Activated gamma-delta T cell treated with Interleukin-2 at 50 U/mL for 16 hours (primary cell): Measurements from ENCODE around the gene GIN1.
A peak's percentile ranks its signal among the peaks of the same experiment; 100 is the strongest.
"Not testable (repeated sequence)": the region's sequence is repeated elsewhere in the genome, so short reads cannot be mapped to it uniquely, and the experiment has no call there.

Source experiments
- DNase-seq: peaks from one replicate; pipeline ENCODE4 v3.0.0-alpha.2; 2020

Gene GIN1, protein sequence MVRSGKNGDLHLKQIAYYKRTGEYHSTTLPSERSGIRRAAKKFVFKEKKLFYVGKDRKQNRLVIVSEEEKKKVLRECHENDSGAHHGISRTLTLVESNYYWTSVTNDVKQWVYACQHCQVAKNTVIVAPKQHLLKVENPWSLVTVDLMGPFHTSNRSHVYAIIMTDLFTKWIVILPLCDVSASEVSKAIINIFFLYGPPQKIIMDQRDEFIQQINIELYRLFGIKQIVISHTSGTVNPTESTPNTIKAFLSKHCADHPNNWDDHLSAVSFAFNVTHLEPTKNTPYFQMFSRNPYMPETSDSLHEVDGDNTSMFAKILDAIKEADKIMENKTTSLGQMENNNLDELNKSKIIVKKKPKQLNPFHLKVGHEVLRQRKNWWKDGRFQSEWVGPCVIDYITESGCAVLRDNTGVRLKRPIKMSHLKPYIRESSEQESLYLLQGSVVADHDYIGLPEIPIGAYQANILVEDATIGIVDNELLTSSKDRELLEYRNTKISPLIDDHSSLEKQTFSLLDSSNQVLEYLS

GRCh38 chr5:103119765-103120606 lies at the start of gene GIN1, which contains the start of gene PPIP5K2:
Gene GIN1 (minus strand): TSS chr5:103120138. CDS start chr5:103108707, 11,431 bp downstream.
Gene PPIP5K2 (plus strand): TSS chr5:103120301. CDS start chr5:103129590, 9,289 bp downstream.
- peak; percentile 96 for DNase-seq

GRCh38 chr5:103166706-103167105 lies 46.8 kb upstream of the GIN1 start:
- DNase-seq: no peak

- no peak for DNase-seq
These were observed 31.2 kb upstream of the GIN1 start for GRCh38 chr5:103151156-103151555.

GRCh38 chr5:103148213-103148612 lies 28.3 kb upstream of the GIN1 start:
- no peak for DNase-seq

GRCh38 chr5:103145196-103145595 lies 25.3 kb upstream of the GIN1 start:
- DNase-seq: no peak

GRCh38 chr5:103142132-103142531 lies 22.2 kb upstream of the GIN1 start:
- not testable (repeated sequence) for DNase-seq

- peak; percentile 81 for DNase-seq
These were observed 19.4 kb upstream of the GIN1 start for GRCh38 chr5:103139264-103139865.

- DNase-seq: no peak
These were observed 18.3 kb upstream of the GIN1 start for GRCh38 chr5:103138202-103138690.

DNA sequence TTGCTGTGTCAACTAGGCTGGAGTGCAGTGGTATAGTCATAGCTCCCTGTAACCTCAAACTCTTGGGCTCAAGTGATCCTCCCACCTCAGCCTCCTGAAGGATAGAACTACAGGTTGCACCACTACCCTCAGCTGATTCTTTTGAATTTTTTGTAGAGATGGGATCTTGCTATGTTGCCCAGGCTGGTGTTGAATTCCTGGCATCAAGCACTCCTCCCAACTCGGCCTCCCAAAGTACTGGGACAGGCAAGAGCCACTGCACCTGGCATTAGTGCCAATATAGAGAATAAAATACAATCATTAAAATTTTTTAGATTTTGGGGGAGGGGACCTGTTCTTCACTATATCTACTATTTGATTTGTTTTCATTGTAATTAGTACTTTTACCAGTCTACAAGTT lies 15.5 kb upstream of the GIN1 start:
- no peak for DNase-seq

GRCh38 chr5:103133231-103133630 lies 13.3 kb upstream of the GIN1 start:
- no peak for DNase-seq

DNA sequence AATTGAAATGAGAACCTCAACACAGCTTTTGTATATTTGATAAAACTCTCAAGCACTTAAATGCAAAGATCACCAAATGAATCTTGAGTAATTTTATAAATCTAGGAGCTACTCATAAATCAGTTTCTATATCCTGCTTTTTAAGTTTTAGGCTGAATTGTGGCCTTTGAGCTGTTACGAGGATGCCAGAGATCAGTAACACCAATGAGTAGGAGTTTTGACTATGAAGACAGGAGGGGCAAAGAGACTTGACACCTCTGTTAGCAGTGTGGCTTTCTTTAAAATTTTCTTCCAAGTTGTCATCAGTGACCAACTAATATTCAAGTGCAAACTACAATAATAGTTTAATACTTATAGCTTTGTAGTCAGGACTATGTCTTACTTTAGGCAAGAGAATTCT lies 12.7 kb upstream of the GIN1 start:
- no peak for DNase-seq

DNA sequence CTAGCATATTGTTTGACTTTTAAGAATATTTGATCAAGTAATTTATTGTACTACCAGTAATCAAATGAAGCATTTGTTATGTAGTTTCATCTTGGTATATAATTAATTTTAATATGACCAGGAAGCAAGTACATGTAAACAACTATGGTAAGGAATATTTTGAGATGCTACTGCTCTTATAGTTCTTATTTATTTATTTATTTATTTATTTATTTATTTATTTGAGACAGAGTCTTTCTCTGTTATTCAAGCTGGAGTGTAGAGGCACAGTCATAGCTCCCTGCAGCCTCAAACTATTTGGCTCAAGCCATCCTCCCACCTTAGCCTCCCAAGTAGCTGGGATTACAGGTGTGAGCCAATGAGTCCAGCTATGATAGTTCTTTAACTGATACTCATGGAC lies 8.3 kb upstream of the GIN1 start:
- DNase-seq: no peak

- no peak for DNase-seq
These were observed 7.4 kb upstream of the GIN1 start for GRCh38 chr5:103127292-103127817.

GRCh38 chr5:103126557-103126956 lies 6.6 kb upstream of the GIN1 start:
- no peak for DNase-seq

- DNase-seq: no peak
These were observed 2.3 kb upstream of the GIN1 start for GRCh38 chr5:103122242-103122641.

DNA sequence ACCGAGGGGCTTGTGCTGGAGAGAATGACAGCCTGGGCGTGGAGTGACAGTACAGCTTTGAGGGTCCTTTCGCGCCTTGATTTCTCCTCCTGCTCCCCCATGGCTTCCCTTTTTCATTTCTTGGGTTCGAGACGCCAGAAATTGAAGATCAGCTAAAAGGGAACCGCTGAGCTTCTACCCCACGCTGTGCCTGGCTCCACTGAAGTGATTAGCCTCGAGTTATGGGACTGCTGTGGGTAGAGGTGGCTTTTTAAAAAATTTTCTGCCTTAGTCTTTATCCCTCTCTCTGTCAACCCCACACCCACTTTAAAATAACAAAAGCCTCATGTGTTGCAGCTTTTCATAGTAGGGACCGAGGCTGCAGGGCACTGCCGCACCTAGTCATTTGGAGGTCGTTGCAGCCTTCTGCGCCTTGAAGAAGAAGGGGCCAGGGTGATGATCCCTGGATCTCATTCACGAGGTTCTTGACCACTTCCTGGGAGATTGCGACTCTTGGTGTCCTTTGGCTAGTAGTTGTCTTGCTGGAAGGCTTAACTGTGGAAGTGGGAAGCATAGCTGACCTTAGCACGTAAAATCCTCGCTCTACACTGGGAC lies 766 bp upstream of the GIN1 start:
- peak; percentile 3 for DNase-seq

GRCh38 chr5:103119070-103119764 lies 721 bp downstream of the GIN1 start:
- no peak for DNase-seq

DNA sequence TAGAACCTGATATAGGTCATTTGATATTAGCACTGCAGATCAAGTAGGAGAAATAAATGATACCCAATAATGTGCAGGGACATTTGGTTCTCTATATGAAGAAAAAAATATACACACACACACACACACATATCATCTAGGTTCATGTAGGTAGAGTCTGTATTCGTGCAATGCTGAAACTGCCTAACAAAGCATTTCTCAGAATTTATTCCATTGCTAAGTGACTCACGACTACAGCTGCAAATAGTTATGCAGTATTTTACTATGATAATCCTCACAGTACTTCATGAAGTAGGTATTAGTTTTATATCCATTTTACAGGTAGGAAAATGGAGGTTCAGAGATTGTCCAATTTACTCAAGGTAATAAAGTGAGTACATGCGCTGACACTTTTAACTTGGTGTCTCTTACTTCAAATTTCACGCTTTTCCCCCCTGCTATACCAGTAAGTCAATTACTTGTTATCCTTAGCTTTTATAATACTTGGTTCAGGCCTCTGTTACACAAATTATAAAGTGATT lies 2.4 kb downstream of the GIN1 start:
- DNase-seq: no peak

GRCh38 chr5:103114440-103114839 lies 5.5 kb downstream of the GIN1 start:
- DNase-seq: no peak

DNA sequence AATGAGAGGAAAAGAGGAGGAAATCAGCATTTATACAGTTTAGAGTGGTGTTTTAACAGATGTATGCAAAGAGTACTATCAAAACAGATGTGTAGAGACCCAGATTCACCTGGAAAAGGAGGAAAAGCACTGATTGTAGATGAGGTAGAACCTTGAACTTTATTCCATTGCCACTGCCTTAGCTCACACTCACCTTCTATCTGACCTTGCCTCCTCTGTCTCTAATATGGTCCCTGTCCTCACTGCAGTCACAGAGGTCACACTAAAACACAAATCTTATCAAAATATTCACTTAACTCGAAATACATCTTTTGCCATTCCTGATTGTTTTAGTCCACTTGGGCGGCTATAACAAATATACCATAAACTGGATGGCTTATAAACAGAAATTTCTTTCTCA lies 7.0 kb downstream of the GIN1 start:
- DNase-seq: no peak

DNA sequence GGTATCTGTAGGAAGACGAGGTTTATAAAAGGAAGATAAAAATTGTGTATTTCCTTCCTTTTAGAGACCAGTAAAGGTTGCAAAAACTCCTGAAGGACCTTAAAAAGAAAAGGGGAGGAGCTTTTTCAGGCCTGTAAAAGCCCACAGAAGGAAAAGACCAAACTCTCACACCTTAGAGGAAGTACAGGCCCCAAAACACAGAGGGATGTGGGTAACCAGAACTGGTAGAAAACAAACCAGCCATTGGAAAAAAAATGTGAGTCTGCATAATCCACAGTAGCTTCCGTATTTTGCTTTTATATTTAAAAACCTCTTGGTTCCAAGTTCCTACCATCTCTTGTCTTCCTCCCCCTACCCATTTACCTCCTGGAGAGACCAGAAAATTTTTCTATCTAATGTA lies 8.5 kb downstream of the GIN1 start:
- no peak for DNase-seq

GRCh38 chr5:103110403-103110802 lies 9.5 kb downstream of the GIN1 start:
- no peak for DNase-seq
